ENCODE data around the gene PPP1R15B.

The PPP1R15B gene

DNA sequence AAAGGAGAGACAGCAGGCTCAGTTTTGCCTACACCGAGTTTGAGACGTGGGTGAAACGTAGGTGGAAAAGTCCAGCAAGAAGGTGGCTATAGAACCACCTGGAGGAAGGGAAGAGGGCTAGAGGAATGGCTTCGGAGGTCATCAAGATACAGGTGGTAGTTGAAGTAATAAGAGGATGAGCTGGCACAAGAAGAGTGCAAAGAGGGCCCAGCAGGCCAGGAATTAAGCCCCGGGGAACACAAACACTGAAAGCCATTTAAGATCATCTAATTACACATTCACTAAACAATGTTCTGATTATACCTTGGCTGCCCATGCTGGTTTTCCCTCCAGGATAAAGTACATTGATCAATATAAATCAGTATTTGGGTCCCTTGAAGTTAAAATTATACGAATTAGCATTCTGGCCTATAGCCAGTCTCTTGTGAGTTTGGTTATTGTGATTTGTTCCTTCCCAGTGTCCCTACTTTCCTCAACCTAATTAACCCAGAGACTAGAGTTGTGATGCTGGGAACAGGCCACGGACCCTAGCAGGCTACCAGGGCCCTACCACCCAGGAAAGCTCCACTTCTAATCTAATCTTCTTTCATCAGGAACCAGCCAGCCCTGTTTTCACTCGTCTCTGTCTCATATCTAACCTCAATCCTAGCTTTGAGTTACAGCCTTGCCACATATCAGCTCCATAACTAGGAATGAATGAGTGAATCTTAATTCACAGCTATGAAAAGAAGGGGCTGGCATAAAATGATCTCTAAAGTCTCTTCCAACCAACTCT, 26.4 kb upstream of the PPP1R15B start:
- TF ChIP-seq, protein P1, sequence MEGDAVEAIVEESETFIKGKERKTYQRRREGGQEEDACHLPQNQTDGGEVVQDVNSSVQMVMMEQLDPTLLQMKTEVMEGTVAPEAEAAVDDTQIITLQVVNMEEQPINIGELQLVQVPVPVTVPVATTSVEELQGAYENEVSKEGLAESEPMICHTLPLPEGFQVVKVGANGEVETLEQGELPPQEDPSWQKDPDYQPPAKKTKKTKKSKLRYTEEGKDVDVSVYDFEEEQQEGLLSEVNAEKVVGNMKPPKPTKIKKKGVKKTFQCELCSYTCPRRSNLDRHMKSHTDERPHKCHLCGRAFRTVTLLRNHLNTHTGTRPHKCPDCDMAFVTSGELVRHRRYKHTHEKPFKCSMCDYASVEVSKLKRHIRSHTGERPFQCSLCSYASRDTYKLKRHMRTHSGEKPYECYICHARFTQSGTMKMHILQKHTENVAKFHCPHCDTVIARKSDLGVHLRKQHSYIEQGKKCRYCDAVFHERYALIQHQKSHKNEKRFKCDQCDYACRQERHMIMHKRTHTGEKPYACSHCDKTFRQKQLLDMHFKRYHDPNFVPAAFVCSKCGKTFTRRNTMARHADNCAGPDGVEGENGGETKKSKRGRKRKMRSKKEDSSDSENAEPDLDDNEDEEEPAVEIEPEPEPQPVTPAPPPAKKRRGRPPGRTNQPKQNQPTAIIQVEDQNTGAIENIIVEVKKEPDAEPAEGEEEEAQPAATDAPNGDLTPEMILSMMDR (conservative IDR thresholded peaks at IDR 0.05; ENCODE audit: low read depth, low read length) = no peak
- no peak for DNase-seq (ENCODE audit: low read depth)
- no peak overlapping the region for H3K4me3 ChIP-seq (ENCODE audit: low read length)

DNA sequence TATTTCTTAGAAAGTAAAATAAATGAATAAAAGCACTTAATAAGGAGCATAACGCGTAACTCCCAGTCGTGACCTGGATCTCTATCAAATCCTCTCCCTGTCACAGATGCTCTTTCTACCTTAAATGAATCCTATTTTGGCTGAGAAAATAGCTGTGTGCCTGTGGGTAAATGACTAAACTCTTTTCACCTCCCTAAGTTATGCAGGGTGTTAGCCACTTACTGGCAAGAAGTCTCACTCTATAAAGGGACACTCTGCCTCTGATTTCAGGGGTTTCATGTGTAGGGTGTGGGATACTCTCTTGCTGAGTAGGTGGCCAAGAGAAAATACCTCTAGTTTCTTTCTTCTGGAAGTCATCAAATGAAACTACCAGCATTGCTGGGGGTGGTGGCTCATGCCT, 24.3 kb upstream of the PPP1R15B start:
- no peak overlapping the region for H3K4me3 ChIP-seq (ENCODE audit: low read length)
- no peak for DNase-seq (ENCODE audit: low read depth)
- TF ChIP-seq, protein P1 (conservative IDR thresholded peaks at IDR 0.05; ENCODE audit: low read depth, low read length) = no peak

DNA sequence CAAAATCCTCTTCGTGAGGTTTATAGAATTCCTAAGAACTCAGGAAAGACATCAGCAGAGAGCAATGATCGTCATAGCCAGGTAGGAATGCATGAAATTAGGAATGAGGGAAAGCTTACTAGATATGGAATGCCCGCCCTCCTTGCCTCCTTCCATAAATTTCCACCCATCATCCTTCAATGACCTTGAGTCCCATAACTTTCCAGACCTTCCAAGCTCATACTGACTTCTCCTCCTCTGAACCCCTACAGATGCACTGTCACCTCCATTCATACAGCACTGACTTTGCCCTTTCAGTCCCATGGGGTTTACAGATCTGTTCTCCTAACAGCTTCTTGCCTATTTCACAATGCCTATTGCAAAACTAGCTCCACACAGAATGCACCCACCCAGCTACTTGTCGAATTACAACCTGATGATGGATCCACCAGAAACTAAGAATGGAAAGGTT, 23.8 kb upstream of the PPP1R15B start:
- TF ChIP-seq, protein P1 (conservative IDR thresholded peaks at IDR 0.05; ENCODE audit: low read depth, low read length) = no peak
- no peak overlapping the region for H3K4me3 ChIP-seq (ENCODE audit: low read length)
- no peak for DNase-seq (ENCODE audit: low read depth)

DNA sequence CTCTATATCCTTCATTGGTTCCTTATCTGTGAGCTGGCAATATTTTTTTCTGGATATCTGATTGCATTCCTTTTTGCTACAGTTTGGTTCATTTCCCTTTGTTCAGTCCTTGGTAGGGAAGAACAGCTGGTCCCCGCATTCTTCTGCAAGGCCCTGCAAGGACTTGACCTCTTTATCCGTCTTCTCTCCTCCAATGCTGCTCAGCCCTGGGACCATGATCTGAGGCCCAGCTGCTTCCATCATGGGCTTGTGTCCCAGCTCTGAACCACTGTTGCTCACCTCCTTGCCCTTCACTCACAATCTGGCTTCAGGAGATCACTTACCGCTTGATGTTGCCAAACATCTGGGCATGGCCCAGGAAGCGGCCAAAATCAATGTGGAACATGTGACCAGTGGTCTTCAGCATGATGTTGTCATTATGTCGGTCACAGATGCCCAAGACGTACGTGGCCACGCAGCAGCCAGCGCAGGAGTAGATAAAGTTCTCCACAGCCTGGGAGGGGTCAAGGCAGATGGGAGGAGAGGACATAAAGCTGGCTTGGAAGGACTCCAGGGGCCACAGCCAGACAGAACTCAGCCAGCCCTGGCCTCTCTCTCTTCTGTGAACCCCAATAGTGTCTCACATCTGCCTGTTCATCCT, 22.6 kb upstream of the PPP1R15B start:
- DNase-seq (ENCODE audit: low read depth) = no peak
- H3K4me3 ChIP-seq (ENCODE audit: low read length) = no peak overlapping the region
- TF ChIP-seq, protein P1 (conservative IDR thresholded peaks at IDR 0.05; ENCODE audit: low read depth, low read length) = no peak

DNA sequence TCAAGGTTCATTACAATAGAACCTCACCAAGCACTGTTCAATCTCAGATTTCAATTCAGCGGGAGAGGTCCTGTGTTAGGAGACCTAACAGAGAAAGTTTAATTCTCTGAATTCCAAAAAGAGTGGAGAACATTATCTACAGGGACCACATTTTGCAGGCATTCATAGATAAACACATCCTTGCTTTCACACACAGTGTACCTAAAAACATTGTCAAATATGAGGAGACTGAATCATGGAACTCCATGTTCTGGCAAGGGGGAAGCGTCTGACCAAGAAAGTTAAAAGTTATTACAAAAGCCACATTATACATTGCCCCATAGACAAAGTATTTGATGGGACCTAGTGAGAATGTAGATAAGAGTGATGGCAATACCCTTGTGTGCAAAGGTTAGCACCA, 21.1 kb upstream of the PPP1R15B start:
- TF ChIP-seq, protein P1 (conservative IDR thresholded peaks at IDR 0.05; ENCODE audit: low read depth, low read length) = no peak
- DNase-seq (ENCODE audit: low read depth) = no peak
- H3K4me3 ChIP-seq (ENCODE audit: low read length) = no peak overlapping the region

DNA sequence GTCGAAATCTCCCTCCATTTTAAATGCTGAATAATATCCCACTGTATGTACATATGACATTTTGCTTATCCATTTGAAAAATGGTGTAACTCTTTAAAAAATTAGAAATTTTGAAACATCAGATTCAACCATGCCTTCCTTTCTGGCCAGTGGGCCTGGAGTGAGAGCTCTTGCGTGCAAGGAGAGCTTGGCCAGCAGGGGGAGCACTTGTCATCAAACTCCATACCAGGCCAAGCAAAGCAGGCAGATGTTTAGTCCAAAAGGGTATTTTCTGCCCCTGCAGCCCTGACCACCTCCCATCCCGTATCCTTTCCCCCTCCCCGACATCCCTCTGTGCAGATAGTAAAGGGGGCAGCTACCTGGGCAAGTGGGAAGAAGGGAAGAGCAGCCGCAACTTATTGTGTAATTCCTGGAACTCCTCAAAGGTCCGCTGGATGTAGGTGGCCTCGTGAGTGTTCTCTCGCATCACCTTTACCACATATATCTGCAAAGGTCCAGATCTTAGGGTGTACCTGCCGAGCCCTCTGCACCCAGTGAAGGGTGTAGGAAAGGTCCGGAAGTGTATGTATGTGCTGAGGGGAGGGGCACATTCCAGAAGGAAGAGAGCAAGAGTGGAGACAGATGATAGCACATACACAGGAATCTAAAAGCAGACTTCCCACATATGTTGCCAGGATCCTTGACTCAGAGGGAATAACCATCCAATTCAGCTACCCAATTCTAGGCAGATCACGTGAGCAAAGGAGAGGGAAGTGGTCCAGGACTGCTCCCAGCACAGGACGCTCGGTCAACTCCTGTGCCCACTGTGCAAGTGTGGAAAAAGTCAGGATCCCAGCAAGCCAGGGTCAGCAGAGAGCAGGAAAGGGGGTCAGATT, 19.9 kb upstream of the PPP1R15B start:
- TF ChIP-seq, protein P1 (conservative IDR thresholded peaks at IDR 0.05; ENCODE audit: low read depth, low read length) = peak; percentile 97
- no peak overlapping the region for H3K4me3 ChIP-seq (ENCODE audit: low read length)
- DNase-seq (ENCODE audit: low read depth) = no peak
